ENCODE measurements around the gene NEK8. TPM values are rescaled to one million over a fixed set of nuclear protein-coding genes. Genes with fewer than 3 reads are reported as not detected.
A peak's percentile ranks its signal among the peaks of the same experiment; 100 is the strongest.

The NEK8 gene
- total RNA-seq, 2 experiments from 2014 or later = 4.7 to 5.2 TPM

- Mint-ChIP-seq H3K9me3 (no peaks in the 10 kb centered on the region), H3K4me3 (peak overlapping the region; percentile 42), H3K4me1 (ENCODE audit: low read depth) (peaks cover 21% of the 10 kb centered on the region), H3K36me3 (ENCODE audit: low read depth) (peaks cover 22% of the 10 kb centered on the region), H3K27me3 (no peaks in the 10 kb centered on the region), H3K27ac (peak overlapping the region; percentile 70)
- Histone ChIP-seq H3K9me3 (ENCODE audit: control insufficient read depth in 1 of 2, insufficient read depth in 1 of 2, low read length in 2 of 2) (no peaks in the 10 kb centered on the region), H3K27me3 (ENCODE audit: control insufficient read depth in 1 of 2, insufficient read depth in 2 of 2, low read length in 2 of 2) (no peaks in the 10 kb centered on the region), H3K27ac (ENCODE audit: low read depth in 1 of 2, low read length in 2 of 2) (no peak overlapping the region), H3K36me3 (ENCODE audit: insufficient read depth, low read length) (peaks cover 30% of the 10 kb centered on the region), H3K4me3 (ENCODE audit: low read length) (no peak overlapping the region), H3K4me1 (ENCODE audit: insufficient read depth, low read length) (peaks cover 27% of the 10 kb centered on the region)
- ATAC-seq (ENCODE audit: poor library complexity) (peak; percentile 90), DNase-seq (peak; percentile 82 to 94 (median 86))
- POLR2A ChIA-PET = interaction anchor here (0.6 to 13.8 kb wide), 3 partner anchors 22 to 197 kb away, joined by 3 to 268 read pairs (median 4); partner anchors contain the start of genes FLOT2, NEK8 and TLCD1
- intact Hi-C loops (cut with DNase I, micrococcal nuclease) = loop anchor here (1.0 kb wide), 1 partner anchor 23 kb away; no protein-coding TSS in a partner anchor
- TF ChIP-seq CTCF (IDR thresholded peaks at IDR 0.05) = peak; percentile 100
- CTCF ChIA-PET = interaction anchor here (0.6 to 12.6 kb wide), 23 partner anchors 10 to 202 kb away, joined by 3 to 373 read pairs (median 4); partner anchors contain the start of genes DHRS13, FLOT2, NEK8 and PHF12
Observed at GRCh38 chr17:28750178-28751047, 21.8 kb downstream of the NEK8 start.

DNA sequence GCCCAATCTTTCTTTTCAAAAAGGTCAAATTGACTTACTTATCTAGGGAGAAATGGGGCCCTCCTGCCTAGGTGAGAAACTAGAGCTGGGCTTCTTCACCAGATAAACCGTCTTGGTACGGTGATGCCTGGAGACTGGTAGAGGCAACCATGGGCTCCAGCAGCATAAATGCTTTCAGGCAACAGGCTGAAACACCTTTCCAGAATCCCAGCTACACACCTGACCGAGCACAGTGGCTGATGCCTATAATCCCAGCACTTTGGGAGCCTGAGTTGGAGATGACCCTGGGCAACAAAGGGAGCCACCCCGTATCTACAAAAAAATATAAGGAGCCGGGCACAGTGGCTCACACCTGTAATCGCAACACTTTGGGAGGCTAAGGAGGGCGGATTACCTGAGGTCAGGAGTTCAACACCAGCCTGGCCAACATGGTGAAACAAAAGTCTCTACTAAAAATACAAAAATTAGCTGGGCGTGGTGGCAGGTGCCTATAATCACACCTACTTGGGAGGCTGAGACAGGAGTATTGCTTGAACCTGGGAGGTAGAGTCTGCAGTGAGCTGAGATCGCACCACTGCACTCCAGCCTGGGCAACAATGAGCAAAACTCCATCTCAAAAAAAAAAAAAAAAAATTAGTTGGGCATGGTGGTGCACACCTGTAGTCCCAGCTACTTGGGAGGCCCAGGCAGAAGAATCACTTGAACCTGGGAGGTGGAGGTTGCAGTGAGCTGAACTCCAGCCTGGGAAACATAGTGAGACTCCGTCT, 23.2 kb downstream of the NEK8 start:
- Histone ChIP-seq H3K27me3 (ENCODE audit: control insufficient read depth in 1 of 2, insufficient read depth in 2 of 2, low read length in 2 of 2) (no peaks in the 10 kb centered on the region), H3K4me1 (ENCODE audit: insufficient read depth, low read length) (peaks cover 14% of the 10 kb centered on the region), H3K36me3 (ENCODE audit: insufficient read depth, low read length) (peaks cover 28% of the 10 kb centered on the region), H3K4me3 (ENCODE audit: low read length) (no peak overlapping the region), H3K27ac (ENCODE audit: low read depth in 1 of 2, low read length in 2 of 2) (no peak overlapping the region), H3K9me3 (ENCODE audit: control insufficient read depth in 1 of 2, insufficient read depth in 1 of 2, low read length in 2 of 2) (no peaks in the 10 kb centered on the region)
- ATAC-seq (ENCODE audit: poor library complexity) = no peak
- peaks cover 10% of the 10 kb centered on the region for H3K4me1 Mint-ChIP-seq (ENCODE audit: low read depth)
- intact Hi-C loops (cut with DNase I, micrococcal nuclease) = no loop called here
- TF ChIP-seq CTCF (IDR thresholded peaks at IDR 0.05) = no peak
- ChIA-PET POLR2A (interaction anchor here (0.6 to 13.8 kb wide), 4 partner anchors 12 to 105 kb away, joined by 3 to 268 read pairs (median 8); partner anchors contain the start of genes NEK8, RPL23A and TLCD1), CTCF (interaction anchor here (0.7 to 12.6 kb wide), 3 partner anchors 12 to 176 kb away, joined by 3 to 373 read pairs (median 24); partner anchors contain the start of genes NEK8 and TLCD1)
- no peak for DNase-seq
- peak overlapping the region; percentile 36 for H3K27ac Mint-ChIP-seq
- H3K9me3 Mint-ChIP-seq = no peaks in the 10 kb centered on the region
- H3K36me3 Mint-ChIP-seq (ENCODE audit: low read depth) = peaks cover 30% of the 10 kb centered on the region
- H3K27me3 Mint-ChIP-seq = no peaks in the 10 kb centered on the region
- H3K4me3 Mint-ChIP-seq = no peak overlapping the region

GRCh38 chr17:28755486-28755885, 26.9 kb downstream of the NEK8 start:
- no peak for ATAC-seq (ENCODE audit: poor library complexity)
- Histone ChIP-seq H3K4me3 (ENCODE audit: low read length) (no peak overlapping the region), H3K36me3 (ENCODE audit: insufficient read depth, low read length) (peaks cover 35% of the 10 kb centered on the region), H3K27ac (ENCODE audit: low read depth in 1 of 2, low read length in 2 of 2) (no peak overlapping the region), H3K27me3 (ENCODE audit: control insufficient read depth in 1 of 2, insufficient read depth in 2 of 2, low read length in 2 of 2) (no peaks in the 10 kb centered on the region), H3K9me3 (ENCODE audit: control insufficient read depth in 1 of 2, insufficient read depth in 1 of 2, low read length in 2 of 2) (no peaks in the 10 kb centered on the region), H3K4me1 (ENCODE audit: insufficient read depth, low read length) (no peaks in the 10 kb centered on the region)
- Mint-ChIP-seq H3K27ac (no peak overlapping the region), H3K27me3 (no peaks in the 10 kb centered on the region), H3K9me3 (no peaks in the 10 kb centered on the region), H3K4me1 (ENCODE audit: low read depth) (peaks cover 3% of the 10 kb centered on the region), H3K4me3 (no peak overlapping the region), H3K36me3 (ENCODE audit: low read depth) (peaks cover 41% of the 10 kb centered on the region)
- intact Hi-C loops (cut with DNase I, micrococcal nuclease) = no loop called here
- TF ChIP-seq CTCF (IDR thresholded peaks at IDR 0.05) = no peak
- CTCF ChIA-PET = no interaction called here
- POLR2A ChIA-PET = no interaction called here
- DNase-seq = no peak
